ENCODE measurements around the gene IFIT3. TPM values are rescaled to one million over a fixed set of nuclear protein-coding genes. Genes with fewer than 3 reads are reported as not detected.

Gene IFIT3
- total and polyA plus RNA-seq, 2 experiments from 2014 or later = 10.4 to 10.9 TPM

DNA sequence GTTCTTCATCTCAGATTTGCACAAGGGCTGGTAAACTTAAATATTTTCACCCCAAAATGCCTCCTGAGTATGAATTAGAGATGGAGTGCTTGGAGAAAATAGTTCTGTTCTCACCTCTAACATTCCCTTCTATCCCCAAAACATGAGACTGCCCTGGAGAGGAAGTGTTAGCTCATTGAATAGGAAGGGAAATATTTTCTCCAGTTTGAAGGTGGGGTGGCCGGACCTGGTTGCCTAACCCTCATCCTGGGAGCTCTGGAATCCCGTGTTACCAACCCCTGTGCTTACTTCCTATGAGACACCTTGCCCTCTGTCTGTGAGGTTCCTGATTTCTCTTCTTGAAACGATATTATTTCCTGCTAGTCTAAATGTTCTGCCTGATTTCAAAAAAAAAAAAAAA is 25.2 kb upstream of the IFIT3 start:
- Histone ChIP-seq H3K4me2 (ENCODE audit: unreplicated experiment) (peak overlapping the region; percentile 87), H3K27me3 (replicated peaks; ENCODE audit: insufficient read depth) (no peaks in the 10 kb centered on the region), H3F3A (ENCODE audit: insufficient read depth) (peaks cover 26% of the 10 kb centered on the region), H3K9ac (peak overlapping the region; percentile 86), H3K27ac (peak overlapping the region; percentile 93), H3K9me2 (ENCODE audit: insufficient read depth) (no peaks in the 10 kb centered on the region), H3K4me1 (ENCODE audit: insufficient read depth) (peaks cover 36% of the 10 kb centered on the region), H4K20me1 (ENCODE audit: insufficient read depth) (no peaks in the 10 kb centered on the region), H3K9me3 (ENCODE audit: low read depth) (no peaks in the 10 kb centered on the region), H2AFZ (peak overlapping the region; percentile 83), H3K4me3 (peak overlapping the region; percentile 77), H3K79me2 (ENCODE audit: insufficient read depth) (peaks cover 7% of the 10 kb centered on the region), H3K36me3 (ENCODE audit: low read depth) (no peaks in the 10 kb centered on the region)
- TF ChIP-seq EZH2phosphoT487 (IDR thresholded peaks at IDR 0.05; ENCODE audit: insufficient read depth, low read depth) (no peak), EZH2 (IDR thresholded peaks at IDR 0.05; ENCODE audit: insufficient read depth, poor library complexity, severe bottlenecking) (no peak)
- in situ Hi-C loops (cut with MboI) = no loop called here
- 42 to 52% methylated on average over 3 of the region's 3 CpGs for WGBS, 2 experiments (ENCODE audit: low coverage in 1 of 2, low lambda C conversion rate in 2 of 2, missing lambda C conversion rate in 2 of 2)
- DNase-seq = peak; percentile 36

DNA sequence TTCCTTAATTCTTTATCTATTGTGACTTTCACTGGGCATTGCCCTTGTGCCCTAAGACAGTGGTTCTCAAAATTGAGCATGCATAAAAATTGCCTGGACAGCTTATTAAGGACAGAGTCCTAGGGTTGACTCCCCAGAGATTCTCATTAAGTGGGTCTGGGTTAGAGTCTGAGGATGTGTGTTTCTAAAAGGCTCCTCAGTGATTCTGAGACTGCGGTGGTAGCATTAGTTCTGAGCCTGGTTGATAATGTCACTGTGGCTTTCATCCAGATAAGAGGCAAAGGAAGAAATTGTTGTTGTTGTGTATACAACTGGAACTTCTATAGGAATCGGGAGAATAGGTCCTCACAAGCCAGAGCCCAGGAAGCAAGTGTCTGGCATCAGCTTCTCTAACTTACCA is 24.6 kb upstream of the IFIT3 start:
- H3K9ac ChIP-seq = peak overlapping the region; percentile 86

DNA sequence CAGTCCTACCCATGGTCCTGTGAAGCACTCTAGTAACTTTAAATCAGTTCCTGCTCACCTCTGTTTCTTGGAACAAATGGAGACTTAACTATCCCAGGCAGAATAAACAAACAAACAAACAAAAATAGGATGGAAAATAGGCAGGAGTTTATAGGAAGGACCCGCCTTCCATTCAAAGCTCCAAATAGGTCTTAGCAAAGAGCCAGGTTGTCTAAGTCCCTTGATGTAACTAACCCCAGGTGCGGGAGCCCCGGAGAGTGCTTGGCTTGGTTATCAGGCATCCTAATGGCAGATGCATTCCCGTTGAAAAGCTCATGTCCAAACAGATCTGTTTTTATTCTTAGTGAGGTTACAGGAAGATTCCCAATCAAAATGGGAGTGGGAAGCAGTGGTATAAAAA is 23.8 kb upstream of the IFIT3 start:
- DNase-seq = no peak
- Histone ChIP-seq H4K20me1 (ENCODE audit: insufficient read depth) (no peaks in the 10 kb centered on the region), H3K9me2 (ENCODE audit: insufficient read depth) (no peaks in the 10 kb centered on the region), H3K4me3 (peak overlapping the region; percentile 77; the same call in 1 of the 2 replicates), H3K27ac (no peak overlapping the region), H3K27me3 (replicated peaks; ENCODE audit: insufficient read depth) (no peaks in the 10 kb centered on the region), H3K79me2 (ENCODE audit: insufficient read depth) (peaks cover 7% of the 10 kb centered on the region), H3K9me3 (ENCODE audit: low read depth) (no peaks in the 10 kb centered on the region), H3K36me3 (ENCODE audit: low read depth) (no peaks in the 10 kb centered on the region), H2AFZ (no peak overlapping the region), H3K9ac (no peak overlapping the region), H3K4me1 (ENCODE audit: insufficient read depth) (peaks cover 36% of the 10 kb centered on the region), H3F3A (ENCODE audit: insufficient read depth) (peaks cover 26% of the 10 kb centered on the region), H3K4me2 (ENCODE audit: unreplicated experiment) (no peak overlapping the region)
- in situ Hi-C loops (cut with MboI) = no loop called here
- TF ChIP-seq EZH2 (IDR thresholded peaks at IDR 0.05; ENCODE audit: insufficient read depth, poor library complexity, severe bottlenecking) (no peak), EZH2phosphoT487 (IDR thresholded peaks at IDR 0.05; ENCODE audit: insufficient read depth, low read depth) (no peak)
- WGBS, 2 experiments (ENCODE audit: low coverage in 1 of 2, low lambda C conversion rate in 2 of 2, missing lambda C conversion rate in 2 of 2) = 93 to 99% methylated on average over 4 of the region's 4 CpGs

More for the DNA sequence above, 24.6 kb upstream of the IFIT3 start:
- DNase-seq = no peak
- H3K9me2 ChIP-seq (ENCODE audit: insufficient read depth) = no peaks in the 10 kb centered on the region
- H3K27ac ChIP-seq = peak overlapping the region; percentile 93; the same call in 1 of the 2 replicates
- H3K36me3 ChIP-seq (ENCODE audit: low read depth) = no peaks in the 10 kb centered on the region
- H3K4me2 ChIP-seq (ENCODE audit: unreplicated experiment) = peak overlapping the region; percentile 87
- in situ Hi-C loops (cut with MboI) = no loop called here
- peaks cover 26% of the 10 kb centered on the region for H3F3A ChIP-seq (ENCODE audit: insufficient read depth)
- peak overlapping the region; percentile 77 for H3K4me3 ChIP-seq
- peaks cover 36% of the 10 kb centered on the region for H3K4me1 ChIP-seq (ENCODE audit: insufficient read depth)
- no peaks in the 10 kb centered on the region for H3K9me3 ChIP-seq (ENCODE audit: low read depth)
- no peak for TF ChIP-seq EZH2 (IDR thresholded peaks at IDR 0.05; ENCODE audit: insufficient read depth, poor library complexity, severe bottlenecking)
- TF ChIP-seq EZH2phosphoT487 (IDR thresholded peaks at IDR 0.05; ENCODE audit: insufficient read depth, low read depth) = no peak
- peaks cover 7% of the 10 kb centered on the region for H3K79me2 ChIP-seq (ENCODE audit: insufficient read depth)
- H2AFZ ChIP-seq = peak overlapping the region; percentile 83
- 76 to 87% methylated on average over 2 of the region's 2 CpGs for WGBS, 2 experiments (ENCODE audit: low coverage in 1 of 2, low lambda C conversion rate in 2 of 2, missing lambda C conversion rate in 2 of 2)
- no peaks in the 10 kb centered on the region for H3K27me3 ChIP-seq (replicated peaks; ENCODE audit: insufficient read depth)
- no peaks in the 10 kb centered on the region for H4K20me1 ChIP-seq (ENCODE audit: insufficient read depth)

DNA sequence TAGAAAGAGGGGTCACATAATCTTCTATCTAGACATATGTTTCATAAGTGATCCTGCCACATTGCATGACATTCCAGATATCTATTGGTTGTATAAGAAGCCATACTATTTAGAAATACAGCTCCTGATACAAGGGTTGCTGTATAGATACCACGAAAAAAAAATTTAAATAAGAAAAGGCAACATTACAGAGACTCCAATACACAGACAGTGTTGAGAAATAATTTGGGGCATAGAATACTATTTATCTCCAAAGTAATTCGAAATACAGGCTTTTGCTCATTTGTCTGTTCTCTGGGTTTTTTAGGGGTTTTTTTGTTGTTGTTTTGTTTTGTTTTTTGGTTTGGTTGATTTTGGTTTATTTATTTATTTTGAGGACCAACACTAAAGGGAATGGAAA is 23.4 kb upstream of the IFIT3 start:
- H3K9me2 ChIP-seq (ENCODE audit: insufficient read depth) = no peaks in the 10 kb centered on the region
- peaks cover 26% of the 10 kb centered on the region for H3F3A ChIP-seq (ENCODE audit: insufficient read depth)
- H2AFZ ChIP-seq = no peak overlapping the region
- no peaks in the 10 kb centered on the region for H3K9me3 ChIP-seq (ENCODE audit: low read depth)
- no peak overlapping the region for H3K27ac ChIP-seq
- DNase-seq = no peak
- no peak overlapping the region for H3K4me3 ChIP-seq
- H4K20me1 ChIP-seq (ENCODE audit: insufficient read depth) = no peaks in the 10 kb centered on the region
- H3K9ac ChIP-seq = no peak overlapping the region
- no peak overlapping the region for H3K4me2 ChIP-seq (ENCODE audit: unreplicated experiment)
- H3K79me2 ChIP-seq (ENCODE audit: insufficient read depth) = peaks cover 7% of the 10 kb centered on the region
- H3K4me1 ChIP-seq (ENCODE audit: insufficient read depth) = peaks cover 36% of the 10 kb centered on the region
- no peaks in the 10 kb centered on the region for H3K27me3 ChIP-seq (replicated peaks; ENCODE audit: insufficient read depth)
- TF ChIP-seq EZH2 (IDR thresholded peaks at IDR 0.05; ENCODE audit: insufficient read depth, poor library complexity, severe bottlenecking) = no peak
- no peak for TF ChIP-seq EZH2phosphoT487 (IDR thresholded peaks at IDR 0.05; ENCODE audit: insufficient read depth, low read depth)
- in situ Hi-C loops (cut with MboI) = no loop called here
- no peaks in the 10 kb centered on the region for H3K36me3 ChIP-seq (ENCODE audit: low read depth)
- 84 to 95% methylated on average over 2 of the region's 2 CpGs for WGBS, 2 experiments (ENCODE audit: low coverage in 1 of 2, low lambda C conversion rate in 2 of 2, missing lambda C conversion rate in 2 of 2)

DNA sequence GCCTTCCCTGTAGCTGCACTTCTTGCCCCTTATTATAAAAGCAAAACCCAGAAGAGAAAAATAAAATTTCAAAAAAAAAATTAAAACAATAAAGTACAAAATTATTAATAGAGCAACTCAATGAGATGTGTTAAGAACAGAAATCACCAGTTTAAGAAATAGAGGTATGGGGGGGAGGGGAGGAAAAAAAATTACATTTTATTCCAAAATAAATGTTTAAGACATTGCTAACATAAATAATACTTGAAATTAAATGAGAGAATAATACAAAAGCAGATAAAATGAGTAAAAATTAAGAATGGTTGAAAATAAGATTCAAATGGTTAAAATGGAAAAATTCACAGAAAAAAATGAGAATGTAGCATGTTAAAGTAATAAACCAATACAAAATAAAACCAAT is 22.9 kb upstream of the IFIT3 start:
- peaks cover 26% of the 10 kb centered on the region for H3F3A ChIP-seq (ENCODE audit: insufficient read depth)
- H3K9ac ChIP-seq = no peak overlapping the region
- in situ Hi-C loops (cut with MboI) = no loop called here

More for the DNA sequence above, 22.9 kb upstream of the IFIT3 start:
- Histone ChIP-seq H3K27ac (no peak overlapping the region), H3K4me2 (ENCODE audit: unreplicated experiment) (no peak overlapping the region), H3K4me1 (ENCODE audit: insufficient read depth) (peaks cover 36% of the 10 kb centered on the region), H4K20me1 (ENCODE audit: insufficient read depth) (no peaks in the 10 kb centered on the region), H3K27me3 (replicated peaks; ENCODE audit: insufficient read depth) (no peaks in the 10 kb centered on the region), H3K79me2 (ENCODE audit: insufficient read depth) (peaks cover 7% of the 10 kb centered on the region), H3K36me3 (ENCODE audit: low read depth) (no peaks in the 10 kb centered on the region), H2AFZ (no peak overlapping the region), H3K9me2 (ENCODE audit: insufficient read depth) (no peaks in the 10 kb centered on the region), H3K9me3 (ENCODE audit: low read depth) (no peaks in the 10 kb centered on the region), H3K4me3 (no peak overlapping the region)
- no peak for DNase-seq
- TF ChIP-seq EZH2 (IDR thresholded peaks at IDR 0.05; ENCODE audit: insufficient read depth, poor library complexity, severe bottlenecking) = no peak
- TF ChIP-seq EZH2phosphoT487 (IDR thresholded peaks at IDR 0.05; ENCODE audit: insufficient read depth, low read depth) = no peak
